GM06990 (cell line): ENCODE results near the gene SOX13.

Source experiments
- DNase-seq: peaks from one replicate; pipeline ENCODE4 v3.0.0-alpha.2; 2011; ENCODE audit not compliant: insufficient read length; ENCODE audit errors: extremely low read depth
- H3K27me3 ChIP-seq: replicated peaks from 2 replicates; pipeline ENCODE4 v1.6.0; 2011; ENCODE audit warnings: low read length; ENCODE audit not compliant: control insufficient read depth, insufficient read depth
- H3K36me3 ChIP-seq: 2 replicates; pipeline ENCODE4 v1.5.1; 2011; ENCODE audit warnings: low read length; ENCODE audit not compliant: control insufficient read depth, insufficient read depth
- H3K4me3 ChIP-seq: replicated peaks from 2 replicates; pipeline ENCODE4 v1.5.1; 2011; ENCODE audit warnings: low read depth, mild to moderate bottlenecking, control low read depth, low read length
- TF ChIP-seq, protein P1 (sequence below): IDR thresholded peaks from 2 replicates; pipeline ENCODE4 v1.5.1; 2011; ENCODE audit warnings: low read length, control low read depth, mild to moderate bottlenecking, inconsistent platforms; ENCODE audit not compliant: insufficient read depth, poor library complexity, severe bottlenecking

Gene SOX13

DNA sequence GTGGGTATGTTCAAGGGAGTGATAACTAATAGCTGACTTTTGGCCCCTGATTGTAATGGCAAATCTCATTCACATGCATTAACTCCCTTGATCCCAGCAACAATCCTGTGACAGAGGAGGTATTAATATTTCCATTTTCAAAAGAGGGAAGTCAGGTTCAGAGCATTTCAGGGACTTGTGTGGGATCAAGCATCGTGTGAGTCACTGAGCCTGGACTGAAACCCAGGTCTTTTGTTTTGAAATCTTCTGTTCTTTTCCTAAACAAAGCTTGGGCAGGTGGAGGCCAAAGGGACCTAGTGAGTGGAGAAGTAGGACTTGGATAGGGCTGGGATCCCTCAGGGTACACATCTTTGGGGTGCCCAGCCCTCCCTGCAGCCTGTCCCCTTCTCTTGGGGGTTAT lies 41.0 kb downstream of the SOX13 start:
- H3K27me3 ChIP-seq = no peaks in the 10 kb centered on the region
- H3K36me3 ChIP-seq = no peaks in the 10 kb centered on the region
- TF ChIP-seq, protein P1, sequence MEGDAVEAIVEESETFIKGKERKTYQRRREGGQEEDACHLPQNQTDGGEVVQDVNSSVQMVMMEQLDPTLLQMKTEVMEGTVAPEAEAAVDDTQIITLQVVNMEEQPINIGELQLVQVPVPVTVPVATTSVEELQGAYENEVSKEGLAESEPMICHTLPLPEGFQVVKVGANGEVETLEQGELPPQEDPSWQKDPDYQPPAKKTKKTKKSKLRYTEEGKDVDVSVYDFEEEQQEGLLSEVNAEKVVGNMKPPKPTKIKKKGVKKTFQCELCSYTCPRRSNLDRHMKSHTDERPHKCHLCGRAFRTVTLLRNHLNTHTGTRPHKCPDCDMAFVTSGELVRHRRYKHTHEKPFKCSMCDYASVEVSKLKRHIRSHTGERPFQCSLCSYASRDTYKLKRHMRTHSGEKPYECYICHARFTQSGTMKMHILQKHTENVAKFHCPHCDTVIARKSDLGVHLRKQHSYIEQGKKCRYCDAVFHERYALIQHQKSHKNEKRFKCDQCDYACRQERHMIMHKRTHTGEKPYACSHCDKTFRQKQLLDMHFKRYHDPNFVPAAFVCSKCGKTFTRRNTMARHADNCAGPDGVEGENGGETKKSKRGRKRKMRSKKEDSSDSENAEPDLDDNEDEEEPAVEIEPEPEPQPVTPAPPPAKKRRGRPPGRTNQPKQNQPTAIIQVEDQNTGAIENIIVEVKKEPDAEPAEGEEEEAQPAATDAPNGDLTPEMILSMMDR = no peak
- DNase-seq = no peak
- no peak overlapping the region for H3K4me3 ChIP-seq

DNA sequence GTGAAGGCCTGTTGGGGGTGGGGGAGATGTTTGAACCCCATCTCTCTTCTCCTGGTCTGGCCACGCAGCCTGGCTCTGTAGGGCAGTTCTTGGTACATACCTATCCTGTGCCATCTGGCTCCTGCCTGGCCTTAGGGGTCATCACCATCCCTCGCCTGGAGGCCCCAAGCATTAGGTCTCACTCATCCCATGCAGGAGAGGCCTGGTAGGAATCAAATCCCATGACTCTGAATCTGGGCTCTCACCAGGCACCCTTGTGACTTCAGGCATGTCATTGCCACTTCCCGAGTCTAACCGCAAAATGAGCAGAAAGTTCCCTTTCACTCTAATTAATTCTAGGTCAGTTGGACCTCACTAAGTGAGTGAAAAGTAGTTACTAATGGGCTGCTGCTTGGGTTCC lies 41.7 kb downstream of the SOX13 start:
- no peak for DNase-seq
- no peaks in the 10 kb centered on the region for H3K27me3 ChIP-seq
- TF ChIP-seq, protein P1 = no peak
- H3K4me3 ChIP-seq = no peak overlapping the region
- no peaks in the 10 kb centered on the region for H3K36me3 ChIP-seq

DNA sequence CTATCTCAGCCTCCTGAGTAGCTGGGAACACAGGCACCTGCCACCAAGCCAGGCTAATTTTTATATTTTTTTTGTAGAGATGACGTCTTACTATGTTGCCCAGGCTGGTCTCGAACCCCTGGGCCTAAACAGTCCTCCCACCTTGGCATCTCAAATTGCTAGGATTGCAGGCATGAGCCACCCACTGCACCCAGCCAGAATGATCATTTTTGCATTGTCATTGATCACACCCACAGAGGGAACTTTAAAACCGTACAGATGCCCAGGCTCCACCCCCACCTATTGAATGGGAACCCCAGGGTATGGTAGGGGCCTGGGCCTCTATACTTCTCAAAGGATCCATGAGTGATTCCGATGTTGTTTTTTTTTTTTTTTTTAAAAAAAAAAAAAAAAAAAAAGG lies 42.2 kb downstream of the SOX13 start:
- DNase-seq = no peak
- Histone ChIP-seq H3K4me3 (no peak overlapping the region), H3K36me3 (no peaks in the 10 kb centered on the region), H3K27me3 (no peaks in the 10 kb centered on the region)
- TF ChIP-seq, protein P1 = no peak

DNA sequence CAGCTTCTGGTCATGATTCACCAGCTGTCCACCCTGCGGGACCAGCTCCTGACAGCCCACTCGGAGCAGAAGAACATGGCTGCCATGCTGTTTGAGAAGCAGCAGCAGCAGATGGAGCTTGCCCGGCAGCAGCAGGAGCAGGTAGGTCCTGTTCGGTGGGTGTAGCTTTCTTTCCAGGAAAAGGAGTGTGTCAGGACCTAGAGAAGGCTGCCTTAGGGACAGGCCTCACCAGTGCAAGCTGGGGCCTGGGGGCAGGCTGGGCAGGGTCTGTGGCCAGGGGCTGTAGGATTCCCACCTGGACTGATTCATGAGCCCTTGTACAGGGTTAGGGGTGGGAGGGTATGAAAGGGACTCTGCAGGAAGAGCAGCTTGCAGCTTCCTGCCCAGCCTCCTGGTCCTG lies 43.6 kb downstream of the SOX13 start:
- no peak overlapping the region for H3K4me3 ChIP-seq
- no peaks in the 10 kb centered on the region for H3K36me3 ChIP-seq
- TF ChIP-seq, protein P1 = no peak
- no peak for DNase-seq
- H3K27me3 ChIP-seq = no peaks in the 10 kb centered on the region; the same call in 1 of the 2 replicates

DNA sequence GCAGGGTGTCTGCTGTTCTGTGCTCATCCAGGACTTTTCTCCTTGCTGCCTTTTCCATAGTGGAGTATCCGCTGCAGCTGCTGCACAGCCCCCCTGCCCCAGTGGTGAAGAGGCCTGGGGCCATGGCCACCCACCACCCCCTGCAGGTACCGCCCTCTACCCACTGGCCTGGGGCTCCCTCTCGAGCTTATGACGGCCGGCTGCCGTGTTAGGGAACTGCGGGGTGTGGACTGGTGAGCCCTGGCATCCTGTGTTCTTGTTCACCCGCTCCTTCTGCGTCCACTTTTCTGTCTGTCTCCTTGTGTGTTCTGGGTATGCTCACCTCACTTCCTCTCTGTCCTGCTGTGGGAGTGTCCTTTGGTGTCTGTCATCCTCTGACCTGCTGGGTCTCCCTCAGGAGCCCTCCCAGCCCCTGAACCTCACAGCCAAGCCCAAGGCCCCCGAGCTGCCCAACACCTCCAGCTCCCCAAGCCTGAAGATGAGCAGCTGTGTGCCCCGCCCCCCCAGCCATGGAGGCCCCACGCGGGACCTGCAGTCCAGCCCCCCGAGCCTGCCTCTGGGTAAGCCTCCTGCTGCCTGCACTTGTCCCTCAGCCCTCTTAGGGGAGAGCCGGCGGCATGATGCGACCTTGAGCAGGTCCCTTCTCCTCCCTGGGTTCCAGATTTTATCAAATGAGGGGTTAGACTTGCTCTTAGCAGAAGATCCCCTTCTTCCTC lies 49.1 kb downstream of the SOX13 start:
- DNase-seq = no peak
- Histone ChIP-seq H3K4me3 (no peak overlapping the region), H3K36me3 (no peaks in the 10 kb centered on the region), H3K27me3 (peaks cover 1% of the 10 kb centered on the region; the same call in 1 of the 2 replicates)
- TF ChIP-seq, protein P1 = no peak
